ENCODE results near the gene INPPL1.
"Not testable (repeated sequence)": the region's sequence is repeated elsewhere in the genome, so short reads cannot be mapped to it uniquely, and the experiment has no call there.

INPPL1 gene, protein sequence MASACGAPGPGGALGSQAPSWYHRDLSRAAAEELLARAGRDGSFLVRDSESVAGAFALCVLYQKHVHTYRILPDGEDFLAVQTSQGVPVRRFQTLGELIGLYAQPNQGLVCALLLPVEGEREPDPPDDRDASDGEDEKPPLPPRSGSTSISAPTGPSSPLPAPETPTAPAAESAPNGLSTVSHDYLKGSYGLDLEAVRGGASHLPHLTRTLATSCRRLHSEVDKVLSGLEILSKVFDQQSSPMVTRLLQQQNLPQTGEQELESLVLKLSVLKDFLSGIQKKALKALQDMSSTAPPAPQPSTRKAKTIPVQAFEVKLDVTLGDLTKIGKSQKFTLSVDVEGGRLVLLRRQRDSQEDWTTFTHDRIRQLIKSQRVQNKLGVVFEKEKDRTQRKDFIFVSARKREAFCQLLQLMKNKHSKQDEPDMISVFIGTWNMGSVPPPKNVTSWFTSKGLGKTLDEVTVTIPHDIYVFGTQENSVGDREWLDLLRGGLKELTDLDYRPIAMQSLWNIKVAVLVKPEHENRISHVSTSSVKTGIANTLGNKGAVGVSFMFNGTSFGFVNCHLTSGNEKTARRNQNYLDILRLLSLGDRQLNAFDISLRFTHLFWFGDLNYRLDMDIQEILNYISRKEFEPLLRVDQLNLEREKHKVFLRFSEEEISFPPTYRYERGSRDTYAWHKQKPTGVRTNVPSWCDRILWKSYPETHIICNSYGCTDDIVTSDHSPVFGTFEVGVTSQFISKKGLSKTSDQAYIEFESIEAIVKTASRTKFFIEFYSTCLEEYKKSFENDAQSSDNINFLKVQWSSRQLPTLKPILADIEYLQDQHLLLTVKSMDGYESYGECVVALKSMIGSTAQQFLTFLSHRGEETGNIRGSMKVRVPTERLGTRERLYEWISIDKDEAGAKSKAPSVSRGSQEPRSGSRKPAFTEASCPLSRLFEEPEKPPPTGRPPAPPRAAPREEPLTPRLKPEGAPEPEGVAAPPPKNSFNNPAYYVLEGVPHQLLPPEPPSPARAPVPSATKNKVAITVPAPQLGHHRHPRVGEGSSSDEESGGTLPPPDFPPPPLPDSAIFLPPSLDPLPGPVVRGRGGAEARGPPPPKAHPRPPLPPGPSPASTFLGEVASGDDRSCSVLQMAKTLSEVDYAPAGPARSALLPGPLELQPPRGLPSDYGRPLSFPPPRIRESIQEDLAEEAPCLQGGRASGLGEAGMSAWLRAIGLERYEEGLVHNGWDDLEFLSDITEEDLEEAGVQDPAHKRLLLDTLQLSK
- 84.6 to 106 (median 106) reads per million in 3 experiments for total RNA-seq

DNA sequence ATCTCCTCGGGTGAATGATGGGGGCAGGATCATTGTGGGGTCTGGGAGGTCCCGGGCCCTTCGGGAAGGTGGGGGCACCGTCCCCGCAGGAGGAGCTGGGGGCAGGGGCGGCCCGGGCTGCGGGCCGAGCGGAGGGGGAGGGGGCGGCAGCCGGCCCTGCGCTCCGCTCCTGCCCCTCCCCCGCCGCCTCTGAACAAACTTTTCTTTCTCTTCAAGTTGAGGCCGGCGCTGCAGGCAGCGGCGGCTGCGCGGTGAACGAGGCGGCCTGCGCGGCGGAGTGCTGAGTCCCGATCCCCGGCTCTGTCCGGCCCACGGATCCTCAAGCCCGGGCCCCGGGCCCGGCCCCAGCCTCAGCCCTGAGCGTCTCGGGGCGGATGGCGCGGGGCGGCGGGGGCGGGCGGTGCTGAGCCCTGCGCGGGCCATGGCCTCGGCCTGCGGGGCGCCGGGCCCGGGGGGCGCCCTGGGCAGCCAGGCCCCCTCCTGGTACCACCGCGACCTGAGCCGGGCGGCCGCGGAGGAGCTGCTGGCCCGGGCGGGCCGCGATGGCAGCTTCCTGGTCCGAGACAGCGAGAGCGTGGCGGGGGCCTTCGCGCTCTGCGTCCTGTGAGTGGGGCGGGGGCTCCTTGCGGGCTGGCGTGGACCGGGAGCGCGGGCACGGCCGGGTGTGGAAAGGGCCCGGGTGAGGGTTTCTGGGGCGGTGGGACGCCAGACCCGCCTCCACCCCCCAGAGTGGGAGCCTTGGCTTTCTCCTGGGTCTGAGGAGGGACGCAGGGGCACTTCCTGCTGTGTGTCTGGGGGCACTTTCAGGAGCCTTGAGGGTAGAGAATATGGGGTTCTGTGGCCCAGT lies at the start of gene INPPL1:
TSS of gene INPPL1 (plus strand) at position 204 of the 847 bp plus-strand sequence. CDS start at position 422, 218 bp downstream.
- peak; percentile 20 for DNase-seq

DNA sequence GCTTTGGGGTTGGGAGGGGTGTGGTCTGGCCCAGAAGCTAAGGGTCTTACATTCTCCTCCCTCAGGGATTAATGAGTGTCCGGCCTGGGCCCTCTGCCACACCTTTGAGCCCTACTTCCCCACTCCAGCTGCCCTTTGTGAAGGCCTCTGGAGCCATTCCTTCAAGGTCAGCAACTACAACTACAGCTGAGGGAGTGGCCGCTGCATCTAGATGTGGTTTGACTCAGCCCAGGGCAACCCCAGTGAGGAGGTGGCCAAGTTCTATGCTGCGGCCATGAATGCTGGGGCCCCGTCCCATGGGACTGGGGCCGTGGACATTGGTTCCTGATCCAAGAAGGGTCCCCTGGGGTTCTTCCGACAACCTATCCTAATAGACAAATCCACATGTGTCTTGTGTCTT lies 46.9 kb upstream of the INPPL1 start:
- DNase-seq: no peak

DNA sequence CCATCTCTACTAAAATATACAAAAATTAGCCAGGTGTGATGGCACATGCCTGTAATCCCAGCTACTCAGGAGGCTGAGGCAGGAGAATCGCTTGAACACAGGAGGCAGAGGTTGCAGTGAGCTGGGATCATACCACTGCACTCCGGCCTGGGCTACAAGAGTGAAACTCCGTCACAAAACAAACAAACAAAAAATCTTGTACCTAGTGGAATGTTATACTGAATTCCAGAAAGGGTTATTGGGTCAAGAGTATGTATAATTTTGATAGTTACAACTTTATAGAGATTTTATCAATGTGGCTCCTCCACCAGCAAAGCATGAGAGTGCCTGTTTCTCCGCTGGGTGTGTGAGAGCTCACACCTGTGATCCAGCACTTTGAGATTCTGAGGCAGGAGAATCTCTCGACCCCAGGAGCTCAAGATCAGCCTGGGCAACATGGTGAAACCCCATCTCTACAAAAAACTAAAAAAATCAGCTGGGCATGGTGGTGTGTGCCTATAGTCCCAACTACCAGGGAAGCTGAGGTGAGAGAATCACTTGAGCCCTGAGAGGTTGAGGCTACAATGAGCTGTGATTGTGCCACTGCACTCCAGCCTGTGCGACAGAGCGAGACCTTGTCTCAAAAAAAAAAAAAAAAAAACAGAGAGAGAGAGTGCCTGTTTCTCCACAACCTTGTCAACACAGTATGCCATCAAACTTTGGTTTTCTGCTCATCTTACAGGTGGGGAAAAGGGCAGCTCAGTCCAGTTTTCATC lies 45.3 kb upstream of the INPPL1 start:
- DNase-seq: no peak

DNA sequence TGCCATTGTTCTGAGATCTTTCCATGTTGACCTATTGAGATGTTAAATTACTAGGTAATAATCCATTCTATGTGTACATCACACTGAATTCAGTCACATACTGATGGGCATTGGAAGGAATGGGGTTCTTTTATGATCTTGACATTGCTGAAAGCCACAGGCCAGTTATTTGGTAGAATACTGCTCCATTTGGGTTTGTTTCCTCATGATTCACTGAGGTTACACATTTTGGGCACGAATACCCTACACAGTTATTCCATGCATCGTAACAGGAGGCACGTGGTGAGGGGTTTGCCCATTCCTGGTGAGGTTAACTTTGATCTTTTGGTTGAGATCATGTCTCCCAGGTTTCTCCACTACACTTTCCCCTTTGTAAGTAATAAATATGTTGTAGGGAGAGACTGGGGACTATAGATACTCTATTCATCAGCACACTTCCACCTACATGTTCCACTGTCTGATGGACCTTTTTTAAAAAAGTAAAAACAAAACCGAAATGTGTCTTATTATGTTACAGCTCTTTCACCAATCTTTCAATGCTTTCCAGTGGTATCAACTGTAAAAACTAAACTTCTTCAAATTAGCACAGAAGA lies 44.7 kb upstream of the INPPL1 start:
- no peak for DNase-seq

DNA sequence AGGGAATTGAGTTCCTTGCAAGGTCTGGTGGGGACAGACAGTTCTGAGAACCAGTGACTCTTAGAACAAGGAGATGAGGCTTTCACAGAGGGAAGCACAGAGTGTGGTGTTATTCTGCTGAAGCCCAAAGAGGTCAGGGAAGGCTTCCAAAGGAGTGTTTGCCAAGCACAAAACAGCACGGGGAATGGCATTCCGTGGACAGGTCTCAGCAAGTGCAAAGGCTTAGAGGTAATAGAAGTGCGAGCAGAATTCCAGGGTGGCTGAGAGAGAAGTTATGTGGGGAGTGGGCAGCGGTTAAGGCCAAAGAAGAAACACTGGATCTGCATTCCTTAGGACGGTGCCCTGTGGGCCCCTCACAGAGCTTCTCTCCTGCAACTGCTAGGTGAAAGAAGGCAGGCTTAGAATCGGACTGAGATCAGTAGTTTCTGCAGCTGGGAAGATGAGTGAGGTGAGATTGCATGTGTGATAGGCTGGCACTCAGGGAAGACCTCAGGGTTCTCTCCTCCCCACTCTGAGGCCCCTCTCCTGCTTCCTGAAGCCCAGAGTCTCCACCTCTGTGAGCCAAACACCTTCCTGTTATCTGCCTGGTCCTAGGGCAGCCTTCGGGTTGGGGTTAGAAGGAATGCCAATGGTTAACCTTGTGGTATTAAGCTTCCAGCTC lies 43.5 kb upstream of the INPPL1 start:
- DNase-seq: not testable (repeated sequence)

DNA sequence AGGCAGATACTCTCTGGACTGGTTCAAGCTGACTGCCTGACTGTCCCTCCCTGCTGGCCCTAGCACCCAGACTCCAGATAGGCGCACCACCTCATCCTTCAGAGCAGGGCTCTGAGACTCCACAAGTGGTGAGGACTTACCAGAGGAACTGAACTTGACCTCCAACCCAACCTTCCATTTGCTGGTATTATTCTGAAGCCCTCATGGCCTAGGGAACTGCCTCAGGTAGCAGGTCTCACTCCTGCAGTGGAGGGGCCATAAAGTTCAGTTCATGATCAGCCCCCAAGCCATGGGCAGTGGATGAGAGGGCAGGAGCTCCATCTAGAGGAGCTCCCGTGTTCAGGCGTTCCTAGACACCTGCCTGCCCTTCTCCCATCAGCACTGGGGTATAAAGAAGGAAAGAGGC lies 43.0 kb upstream of the INPPL1 start:
- DNase-seq: not testable (repeated sequence)

DNA sequence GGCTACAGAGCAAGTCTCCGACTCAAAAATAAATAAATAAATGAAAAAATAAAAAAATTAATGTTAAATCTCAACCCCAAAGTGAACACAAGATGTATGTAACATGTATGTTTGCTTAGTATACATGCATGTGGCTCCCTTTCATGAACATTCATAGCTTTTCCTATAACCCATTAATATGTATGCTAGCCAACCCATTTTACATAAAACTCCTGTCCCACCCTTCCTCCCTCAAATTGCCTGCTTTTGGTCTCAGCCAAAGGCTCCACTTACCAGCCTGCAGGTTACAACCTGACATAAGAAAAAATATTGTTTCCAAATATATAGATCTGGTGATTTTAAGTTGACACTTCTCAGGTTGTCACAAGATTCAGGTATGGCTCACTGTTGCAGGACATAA lies 36.3 kb upstream of the INPPL1 start:
- no peak for DNase-seq

DNA sequence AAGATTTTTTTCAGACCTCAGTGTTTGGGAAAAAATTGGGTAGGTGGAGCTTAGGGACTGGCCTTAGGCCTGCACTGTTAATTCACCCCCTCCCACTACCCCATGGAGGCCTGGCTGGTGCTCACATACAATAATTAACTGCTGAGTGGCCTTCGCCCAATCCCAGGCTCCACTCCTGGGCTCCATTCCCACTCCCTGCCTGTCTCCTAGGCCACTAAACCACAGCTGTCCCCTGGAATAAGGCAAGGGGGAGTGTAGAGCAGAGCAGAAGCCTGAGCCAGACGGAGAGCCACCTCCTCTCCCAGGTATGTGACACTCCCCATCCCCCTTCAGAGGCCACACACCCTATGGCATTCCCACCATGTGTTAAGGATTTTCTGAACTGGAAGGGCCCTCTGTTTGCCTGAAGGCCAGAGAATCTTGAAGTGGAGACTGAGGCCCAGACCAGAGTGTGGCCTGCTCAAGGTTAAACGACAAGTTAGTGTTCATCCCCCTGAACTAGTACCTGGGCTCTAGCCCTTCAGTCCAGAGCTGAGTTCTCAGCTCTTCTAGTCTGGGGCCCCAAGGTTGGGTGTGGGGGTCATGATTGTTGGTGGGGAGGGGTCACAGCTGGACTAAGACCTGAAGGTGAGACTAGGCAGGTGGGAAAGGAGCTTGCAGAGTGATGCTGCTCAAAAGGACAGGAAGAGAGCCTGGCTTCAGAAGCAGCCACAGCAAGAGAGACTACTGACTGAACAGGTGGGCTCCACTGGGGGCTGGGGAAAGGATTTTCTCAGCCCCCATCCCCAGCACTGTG lies 34.9 kb upstream of the INPPL1 start:
- DNase-seq: no peak

DNA sequence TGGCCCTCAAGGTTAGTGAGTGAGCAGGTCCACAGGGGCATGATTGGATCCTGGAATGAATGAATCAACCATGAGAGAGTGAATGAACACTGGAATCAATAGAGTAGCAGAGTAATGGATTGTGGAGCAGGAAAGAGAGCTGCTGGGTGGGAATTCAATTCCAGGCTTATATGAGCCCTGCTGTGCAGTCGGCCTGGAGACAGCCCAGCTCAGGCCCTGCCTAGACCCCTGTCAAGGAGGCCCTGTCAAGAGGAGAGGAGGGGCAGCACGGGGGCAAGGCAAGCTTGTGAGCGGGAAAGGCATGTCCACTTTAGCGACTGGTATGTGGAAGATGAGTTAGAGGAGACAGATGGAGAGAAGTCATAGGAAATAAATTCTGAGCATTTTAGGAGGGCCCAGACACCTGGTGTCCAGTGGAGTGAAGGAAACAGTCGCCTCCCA lies 33.9 kb upstream of the INPPL1 start:
- no peak for DNase-seq

DNA sequence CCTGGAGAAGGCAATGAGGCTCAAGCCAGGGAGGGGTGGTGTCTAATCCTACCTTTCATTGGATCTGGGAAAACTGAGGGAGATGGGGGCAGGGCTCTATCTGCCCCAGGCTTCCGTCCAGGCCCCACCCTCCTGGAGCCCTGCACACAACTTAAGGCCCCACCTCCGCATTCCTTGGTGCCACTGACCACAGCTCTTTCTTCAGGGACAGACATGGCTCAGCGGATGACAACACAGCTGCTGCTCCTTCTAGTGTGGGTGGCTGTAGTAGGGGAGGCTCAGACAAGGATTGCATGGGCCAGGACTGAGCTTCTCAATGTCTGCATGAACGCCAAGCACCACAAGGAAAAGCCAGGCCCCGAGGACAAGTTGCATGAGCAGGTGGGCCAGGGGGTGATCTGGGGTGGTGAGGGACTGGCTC lies 32.6 kb upstream of the INPPL1 start, which contains the start of gene FOLR1:
TSS of gene FOLR1 (plus strand) at position 180 of the 421 bp plus-strand sequence. CDS start at position 214, 34 bp downstream.
- no peak for DNase-seq

DNA sequence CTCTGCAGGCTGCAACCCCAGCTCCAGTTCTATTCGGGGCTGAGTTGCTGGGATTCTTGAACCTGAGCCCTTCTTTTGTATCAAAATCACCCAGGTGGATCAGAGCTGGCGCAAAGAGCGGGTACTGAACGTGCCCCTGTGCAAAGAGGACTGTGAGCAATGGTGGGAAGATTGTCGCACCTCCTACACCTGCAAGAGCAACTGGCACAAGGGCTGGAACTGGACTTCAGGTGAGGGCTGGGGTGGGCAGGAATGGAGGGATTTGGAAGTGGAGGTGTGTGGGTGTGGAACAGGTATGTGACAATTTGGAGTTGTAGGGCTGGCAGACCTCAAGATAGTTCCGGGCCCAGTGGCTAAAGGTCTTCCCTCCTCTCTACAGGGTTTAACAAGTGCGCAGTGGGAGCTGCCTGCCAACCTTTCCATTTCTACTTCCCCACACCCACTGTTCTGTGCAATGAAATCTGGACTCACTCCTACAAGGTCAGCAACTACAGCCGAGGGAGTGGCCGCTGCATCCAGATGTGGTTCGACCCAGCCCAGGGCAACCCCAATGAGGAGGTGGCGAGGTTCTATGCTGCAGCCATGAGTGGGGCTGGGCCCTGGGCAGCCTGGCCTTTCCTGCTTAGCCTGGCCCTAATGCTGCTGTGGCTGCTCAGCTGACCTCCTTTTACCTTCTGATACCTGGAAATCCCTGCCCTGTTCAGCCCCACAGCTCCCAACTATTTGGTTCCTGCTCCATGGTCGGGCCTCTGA lies 28.9 kb upstream of the INPPL1 start:
- DNase-seq: no peak

DNA sequence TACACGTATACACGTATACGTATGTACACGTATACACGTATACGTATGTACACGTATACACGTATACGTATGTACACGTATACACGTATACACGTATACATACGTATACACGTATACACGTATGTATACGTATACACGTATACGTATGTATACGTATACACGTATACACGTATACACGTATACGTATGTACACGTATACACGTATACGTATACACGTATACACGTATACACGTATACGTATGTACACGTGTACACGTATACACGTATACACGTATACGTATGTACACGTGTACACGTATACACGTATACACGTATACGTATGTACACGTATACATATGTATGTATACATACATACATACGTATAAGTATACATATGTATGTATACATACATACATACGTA lies 23.1 kb upstream of the INPPL1 start:
- DNase-seq: not testable (repeated sequence)

DNA sequence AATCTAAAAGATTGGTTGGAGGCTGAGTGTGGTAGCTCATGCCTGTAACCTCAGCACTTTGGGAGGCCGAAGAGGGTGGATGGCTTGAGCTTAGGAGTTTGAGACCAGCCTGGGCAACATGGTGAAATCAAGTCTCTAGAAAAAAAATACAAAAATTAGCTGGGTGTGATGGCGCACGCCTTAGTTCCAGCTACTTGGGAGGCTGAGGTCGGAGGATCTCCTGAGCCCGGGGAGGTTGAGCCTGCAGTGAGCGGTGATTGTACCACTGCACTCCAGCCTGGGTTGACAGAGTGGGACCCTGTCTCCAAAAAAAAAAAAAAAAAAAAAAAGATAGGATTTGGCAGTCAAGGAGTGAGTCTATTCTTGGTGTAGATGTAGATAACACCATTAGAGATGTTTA lies 22.0 kb upstream of the INPPL1 start:
- no peak for DNase-seq

DNA sequence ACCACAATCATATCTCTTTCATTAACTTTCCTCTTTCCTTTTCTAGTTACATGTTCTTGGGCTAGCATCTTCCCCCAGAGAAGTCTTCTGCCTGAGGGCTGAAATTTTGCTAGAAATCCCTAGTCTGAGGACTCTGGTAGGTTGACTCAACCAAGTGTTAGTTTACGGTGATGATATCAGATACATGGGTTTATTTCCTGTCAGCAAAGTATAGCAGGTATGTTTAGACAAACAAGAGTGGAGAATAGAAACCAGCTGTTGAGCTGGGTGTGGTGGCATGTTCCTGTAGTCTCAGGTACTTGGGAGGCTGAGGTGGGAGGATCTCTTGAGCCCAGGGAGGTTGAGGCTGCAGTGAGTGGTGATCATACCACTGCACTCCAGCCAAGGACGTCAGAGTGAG lies 21.4 kb upstream of the INPPL1 start:
- no peak for DNase-seq

DNA sequence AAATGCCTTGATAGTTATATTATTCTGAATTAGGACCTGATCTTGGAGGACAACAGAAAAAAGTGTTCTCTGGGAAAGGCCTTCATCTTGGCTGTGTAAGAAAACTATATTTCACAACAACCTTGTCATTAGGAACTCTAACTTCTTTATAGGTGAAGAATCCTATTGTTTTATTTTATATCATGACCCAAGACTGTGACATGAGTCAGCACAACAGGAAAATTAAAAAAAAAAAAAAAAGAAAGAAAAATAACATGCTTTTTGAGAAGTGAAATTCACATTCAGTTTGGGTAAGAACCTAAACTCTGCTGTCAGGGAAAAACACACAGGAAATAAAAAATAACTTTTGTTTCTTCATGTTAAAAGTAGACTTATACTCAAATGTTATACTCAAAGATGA lies 19.7 kb upstream of the INPPL1 start:
- DNase-seq: no peak

DNA sequence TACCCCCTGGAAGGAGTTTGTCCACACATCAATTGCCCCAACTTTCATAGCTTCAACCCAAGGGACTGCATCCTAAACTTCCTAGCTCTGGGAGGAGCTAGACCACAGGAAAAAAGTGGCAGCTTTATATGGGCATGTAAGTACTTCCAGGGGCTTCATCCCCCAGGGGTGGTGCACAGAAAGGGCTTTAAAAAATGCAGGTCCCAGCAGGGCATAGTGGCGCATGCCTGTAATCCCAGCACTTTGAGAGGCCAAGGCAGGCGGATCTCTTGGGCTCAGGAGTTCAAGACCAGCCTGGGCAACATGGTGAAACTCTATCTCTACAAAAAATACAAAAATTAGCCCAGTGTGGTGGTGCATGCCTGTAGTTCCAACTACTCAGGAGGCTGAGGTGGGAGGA lies 17.8 kb upstream of the INPPL1 start:
- DNase-seq: not testable (repeated sequence)

DNA sequence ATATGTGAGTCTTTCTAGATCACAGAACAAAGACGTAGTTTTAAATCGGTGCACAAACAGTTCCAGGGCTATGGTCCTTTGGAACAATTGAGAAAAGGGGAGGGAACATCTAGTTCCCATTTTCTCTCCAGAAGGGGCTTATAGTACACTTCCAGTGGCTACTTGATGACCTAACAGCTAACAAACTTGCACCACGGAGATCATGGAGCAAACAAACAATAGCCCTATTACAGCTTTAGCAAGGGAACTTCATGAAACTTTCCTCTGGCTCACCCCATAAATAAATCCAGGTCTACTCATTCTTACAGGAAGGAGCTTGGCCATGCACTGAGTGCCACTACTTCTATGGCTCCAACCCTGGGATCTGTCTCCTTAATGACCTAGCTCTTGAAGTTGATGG lies 16.3 kb upstream of the INPPL1 start:
- DNase-seq: no peak

DNA sequence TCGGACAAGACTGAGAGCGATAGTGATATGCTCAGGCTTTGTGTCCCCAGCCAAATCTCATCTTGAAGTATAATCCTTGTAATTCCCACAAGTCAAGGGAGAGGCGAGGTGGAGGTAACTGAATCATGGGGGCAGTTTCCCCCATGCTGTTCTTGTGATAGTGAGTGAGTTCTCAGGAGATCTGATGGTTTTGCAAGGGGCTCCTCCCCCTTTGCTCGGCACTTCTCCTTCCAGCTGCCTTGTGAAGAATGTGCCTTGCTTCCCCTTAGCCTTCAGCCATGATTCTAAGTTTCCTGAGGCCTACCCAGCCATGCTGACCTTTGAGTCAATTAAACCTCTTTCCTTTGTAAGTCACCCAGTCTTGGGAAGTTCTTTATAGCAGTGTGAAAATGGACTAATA lies 15.5 kb upstream of the INPPL1 start:
- DNase-seq: no peak
